Measurements from ENCODE around the gene GNAQ. TPM values are rescaled to one million over a fixed set of nuclear protein-coding genes. Genes with fewer than 3 reads are reported as not detected.

Gene GNAQ
- total RNA-seq, 1 donor from 2014 or later = 16.2 TPM

GRCh38 chr9:77820293-77820954 lies 211.2 kb downstream of the GNAQ start:
- no peak overlapping the region for H3K4me3 ChIP-seq (ENCODE audit: low read length in 3 of 3)
- H3K9ac ChIP-seq (ENCODE audit: low read depth in 1 of 3, low read length in 3 of 3) = no peak overlapping the region
- H3K36me3 ChIP-seq (ENCODE audit: control insufficient read depth in 3 of 3, insufficient read depth in 3 of 3, low read length in 3 of 3) = no peaks in the 10 kb centered on the region
- no peaks in the 10 kb centered on the region for H3K9me3 ChIP-seq (ENCODE audit: control insufficient read depth in 3 of 3, low read length in 3 of 3)
- no peaks in the 10 kb centered on the region for H3K27me3 ChIP-seq (ENCODE audit: control insufficient read depth in 3 of 3, insufficient read depth in 3 of 3, low read length in 3 of 3)
- no peak overlapping the region for H3K27ac ChIP-seq (ENCODE audit: low read depth, low read length)
- H3K4me1 ChIP-seq (ENCODE audit: control insufficient read depth in 3 of 3, insufficient read depth in 3 of 3, low read length in 3 of 3) = peaks cover 0 to 4% (median 3%) of the 10 kb centered on the region in 3 donors

DNA sequence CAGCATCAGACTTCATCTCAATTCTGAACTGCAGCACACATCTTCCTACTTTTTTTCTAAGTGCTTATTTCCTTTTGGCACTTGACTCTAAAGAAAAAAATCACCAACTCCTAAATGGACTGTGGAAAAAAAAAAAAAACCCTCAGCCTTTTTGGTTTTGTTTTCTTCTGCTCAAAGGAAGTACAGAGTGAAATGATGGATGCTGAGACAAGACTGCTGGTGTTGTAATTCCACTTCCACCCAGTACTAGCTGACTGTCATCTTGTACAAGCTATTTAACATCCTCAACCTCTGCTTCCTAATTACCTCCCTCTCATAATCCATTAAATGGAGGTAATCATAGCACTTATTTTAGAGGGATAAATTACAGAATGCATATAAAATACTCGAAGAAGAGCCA lies 212.0 kb downstream of the GNAQ start:
- no peak overlapping the region for H3K27ac ChIP-seq (ENCODE audit: low read depth, low read length)
- no peaks in the 10 kb centered on the region for H3K27me3 ChIP-seq (ENCODE audit: control insufficient read depth in 3 of 3, insufficient read depth in 3 of 3, low read length in 3 of 3)
- H3K36me3 ChIP-seq (ENCODE audit: control insufficient read depth in 3 of 3, insufficient read depth in 3 of 3, low read length in 3 of 3) = no peaks in the 10 kb centered on the region
- no peak overlapping the region for H3K9ac ChIP-seq (ENCODE audit: low read depth in 1 of 3, low read length in 3 of 3)
- H3K9me3 ChIP-seq (ENCODE audit: control insufficient read depth in 3 of 3, low read length in 3 of 3) = no peaks in the 10 kb centered on the region
- H3K4me3 ChIP-seq (ENCODE audit: low read length in 3 of 3) = no peak overlapping the region
- H3K4me1 ChIP-seq (ENCODE audit: control insufficient read depth in 3 of 3, insufficient read depth in 3 of 3, low read length in 3 of 3) = peaks cover 0 to 4% (median 3%) of the 10 kb centered on the region in 3 donors

DNA sequence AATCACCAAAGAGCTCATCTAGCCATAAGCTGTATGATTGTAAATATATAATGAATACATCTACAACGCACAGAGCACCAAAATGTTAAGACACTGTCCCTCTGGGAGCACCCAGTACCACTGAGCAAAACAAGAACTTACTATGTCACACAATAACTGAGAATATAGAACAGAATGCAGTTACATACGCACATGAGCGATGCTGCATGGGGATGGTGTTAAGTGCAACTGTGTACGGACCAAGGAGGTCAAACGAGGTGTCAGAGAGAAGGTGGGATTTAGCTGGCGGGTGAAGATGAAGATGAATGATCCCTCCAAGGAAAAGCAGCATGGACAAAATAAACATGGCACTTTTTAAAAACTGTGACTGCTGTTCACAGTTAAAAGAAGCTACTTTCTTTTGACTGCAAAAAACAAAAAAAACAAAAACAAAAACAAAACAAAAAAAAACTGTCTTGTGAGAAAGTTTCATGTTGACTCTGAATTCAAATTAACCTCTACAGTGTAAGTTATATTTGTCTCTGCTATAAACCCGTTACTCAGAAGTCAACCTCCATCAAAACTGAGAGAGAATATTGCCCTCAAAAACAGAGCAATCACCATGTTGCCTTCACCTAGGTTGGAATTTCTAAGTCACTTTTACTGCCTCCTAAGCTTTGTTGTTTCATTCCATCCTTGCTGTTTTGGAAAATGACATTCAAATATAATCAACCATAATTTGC lies 213.9 kb downstream of the GNAQ start:
- Histone ChIP-seq H3K4me3 (ENCODE audit: low read length in 3 of 3) (no peak overlapping the region), H3K36me3 (ENCODE audit: control insufficient read depth in 3 of 3, insufficient read depth in 3 of 3, low read length in 3 of 3) (peaks cover 0 to 3% (median 0%) of the 10 kb centered on the region in 3 donors), H3K27me3 (ENCODE audit: control insufficient read depth in 3 of 3, insufficient read depth in 3 of 3, low read length in 3 of 3) (no peaks in the 10 kb centered on the region), H3K27ac (ENCODE audit: low read depth, low read length) (no peak overlapping the region), H3K4me1 (ENCODE audit: control insufficient read depth in 3 of 3, insufficient read depth in 3 of 3, low read length in 3 of 3) (peaks cover 0 to 4% (median 3%) of the 10 kb centered on the region in 3 donors), H3K9ac (ENCODE audit: low read depth in 1 of 3, low read length in 3 of 3) (no peak overlapping the region), H3K9me3 (ENCODE audit: control insufficient read depth in 3 of 3, low read length in 3 of 3) (no peaks in the 10 kb centered on the region)

DNA sequence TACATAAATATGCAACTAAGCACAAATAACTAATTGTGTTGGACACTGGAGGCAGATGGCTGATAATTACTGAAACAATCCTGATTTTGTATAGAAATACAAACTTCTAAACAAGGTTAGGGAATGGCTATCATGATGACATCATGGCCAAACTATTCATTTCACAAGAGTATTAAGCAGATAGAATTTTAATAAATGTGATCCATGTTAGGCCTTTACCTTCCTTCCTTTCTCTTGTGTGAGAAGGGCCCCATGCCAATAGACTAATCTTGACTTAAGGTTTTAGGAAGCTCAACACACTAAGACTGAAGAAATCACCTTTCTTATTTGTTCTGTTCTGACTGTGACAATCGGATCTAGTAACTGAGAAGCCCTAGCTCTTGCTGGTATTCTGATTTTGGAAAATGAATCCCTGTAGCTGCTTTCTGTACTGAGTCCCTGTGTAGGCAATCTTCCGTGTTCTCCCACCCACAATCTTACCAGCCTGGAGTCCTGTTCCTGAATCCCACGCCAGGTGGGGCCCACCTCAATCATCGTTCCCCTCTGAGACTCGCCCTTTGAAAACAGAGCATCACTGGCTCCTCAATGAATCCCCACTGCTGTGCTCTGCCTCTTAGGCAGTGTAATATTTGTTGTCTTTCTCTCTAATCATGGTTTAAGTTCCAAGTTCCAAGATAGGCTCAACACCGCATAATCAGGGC lies 214.8 kb downstream of the GNAQ start:
- no peak overlapping the region for H3K27ac ChIP-seq (ENCODE audit: low read depth, low read length)
- no peaks in the 10 kb centered on the region for H3K9me3 ChIP-seq (ENCODE audit: control insufficient read depth in 3 of 3, low read length in 3 of 3)
- H3K9ac ChIP-seq (ENCODE audit: low read depth in 1 of 3, low read length in 3 of 3) = no peak overlapping the region
- no peak overlapping the region for H3K4me3 ChIP-seq (ENCODE audit: low read length in 3 of 3)
- peaks cover 0 to 3% (median 0%) of the 10 kb centered on the region in 3 donors for H3K4me1 ChIP-seq (ENCODE audit: control insufficient read depth in 3 of 3, insufficient read depth in 3 of 3, low read length in 3 of 3)
- H3K36me3 ChIP-seq (ENCODE audit: control insufficient read depth in 3 of 3, insufficient read depth in 3 of 3, low read length in 3 of 3) = peaks cover 0 to 3% (median 0%) of the 10 kb centered on the region in 3 donors
- no peaks in the 10 kb centered on the region for H3K27me3 ChIP-seq (ENCODE audit: control insufficient read depth in 3 of 3, insufficient read depth in 3 of 3, low read length in 3 of 3)

DNA sequence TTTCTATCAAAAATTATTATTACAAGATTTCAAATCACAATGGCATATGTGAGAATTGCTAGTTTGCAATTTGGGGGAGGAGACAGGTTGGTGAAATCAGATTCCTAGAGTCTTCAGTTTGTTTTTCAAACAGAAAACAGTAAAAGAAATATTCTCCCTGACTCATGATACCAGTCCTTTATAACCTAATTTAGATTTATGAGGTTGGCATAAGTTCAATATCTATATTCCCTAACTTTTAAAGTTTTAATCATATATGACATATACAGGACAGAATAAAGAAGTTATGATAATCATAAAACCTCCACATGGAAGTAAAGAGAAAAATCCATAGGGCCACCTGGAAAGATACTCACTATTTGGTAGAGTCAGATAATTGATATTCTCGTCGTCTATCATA lies 216.4 kb downstream of the GNAQ start:
- H3K9ac ChIP-seq (ENCODE audit: low read depth in 1 of 3, low read length in 3 of 3) = no peak overlapping the region
- peaks cover 0 to 3% (median 0%) of the 10 kb centered on the region in 3 donors for H3K36me3 ChIP-seq (ENCODE audit: control insufficient read depth in 3 of 3, insufficient read depth in 3 of 3, low read length in 3 of 3)
- H3K4me1 ChIP-seq (ENCODE audit: control insufficient read depth in 3 of 3, insufficient read depth in 3 of 3, low read length in 3 of 3) = peaks cover 0 to 3% (median 0%) of the 10 kb centered on the region in 3 donors
- H3K4me3 ChIP-seq (ENCODE audit: low read length in 3 of 3) = no peak overlapping the region
- no peaks in the 10 kb centered on the region for H3K9me3 ChIP-seq (ENCODE audit: control insufficient read depth in 3 of 3, low read length in 3 of 3)
- H3K27ac ChIP-seq (ENCODE audit: low read depth, low read length) = no peak overlapping the region
- H3K27me3 ChIP-seq (ENCODE audit: control insufficient read depth in 3 of 3, insufficient read depth in 3 of 3, low read length in 3 of 3) = no peaks in the 10 kb centered on the region

DNA sequence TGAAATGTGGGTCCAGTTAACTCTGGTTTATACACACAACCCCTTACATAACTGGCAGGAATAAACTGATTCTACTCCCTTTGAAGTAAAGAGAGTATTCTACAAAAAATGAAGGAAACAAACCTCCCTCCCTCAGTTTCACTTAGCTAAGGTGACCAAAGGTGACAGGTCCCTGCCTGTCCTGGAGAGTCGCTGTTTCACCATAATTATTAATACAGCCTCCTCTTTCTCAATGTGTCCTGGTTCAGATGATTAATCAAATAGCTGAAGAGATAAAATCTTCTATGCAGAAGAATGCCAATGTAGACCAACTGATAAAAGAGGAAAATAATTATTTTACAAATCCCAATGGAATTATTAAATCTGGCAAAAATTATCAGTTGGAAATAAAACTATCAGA lies 219.8 kb downstream of the GNAQ start:
- Histone ChIP-seq H3K27me3 (ENCODE audit: control insufficient read depth in 3 of 3, insufficient read depth in 3 of 3, low read length in 3 of 3) (no peaks in the 10 kb centered on the region), H3K9ac (ENCODE audit: low read depth in 1 of 3, low read length in 3 of 3) (no peak overlapping the region), H3K36me3 (ENCODE audit: control insufficient read depth in 3 of 3, insufficient read depth in 3 of 3, low read length in 3 of 3) (peaks cover 0 to 3% (median 0%) of the 10 kb centered on the region in 3 donors), H3K4me1 (ENCODE audit: control insufficient read depth in 3 of 3, insufficient read depth in 3 of 3, low read length in 3 of 3) (peaks cover 0 to 7% (median 0%) of the 10 kb centered on the region in 3 donors), H3K9me3 (ENCODE audit: control insufficient read depth in 3 of 3, low read length in 3 of 3) (no peaks in the 10 kb centered on the region), H3K27ac (ENCODE audit: low read depth, low read length) (no peak overlapping the region), H3K4me3 (ENCODE audit: low read length in 3 of 3) (no peak overlapping the region)

- H3K36me3 ChIP-seq (ENCODE audit: control insufficient read depth in 3 of 3, insufficient read depth in 3 of 3, low read length in 3 of 3) = peaks cover 0 to 3% (median 0%) of the 10 kb centered on the region in 3 donors
- no peaks in the 10 kb centered on the region for H3K9me3 ChIP-seq (ENCODE audit: control insufficient read depth in 3 of 3, low read length in 3 of 3)
- no peak overlapping the region for H3K9ac ChIP-seq (ENCODE audit: low read depth in 1 of 3, low read length in 3 of 3)
- peaks cover 0 to 13% (median 0%) of the 10 kb centered on the region in 3 donors for H3K4me1 ChIP-seq (ENCODE audit: control insufficient read depth in 3 of 3, insufficient read depth in 3 of 3, low read length in 3 of 3)
- H3K4me3 ChIP-seq (ENCODE audit: low read length in 3 of 3) = no peak overlapping the region
- H3K27me3 ChIP-seq (ENCODE audit: control insufficient read depth in 3 of 3, insufficient read depth in 3 of 3, low read length in 3 of 3) = no peaks in the 10 kb centered on the region
- no peak overlapping the region for H3K27ac ChIP-seq (ENCODE audit: low read depth, low read length)
These were observed 220.9 kb downstream of the GNAQ start for GRCh38 chr9:77810637-77811119.

- peaks cover 0 to 13% (median 0%) of the 10 kb centered on the region in 3 donors for H3K4me1 ChIP-seq (ENCODE audit: control insufficient read depth in 3 of 3, insufficient read depth in 3 of 3, low read length in 3 of 3)
- H3K9ac ChIP-seq (ENCODE audit: low read depth in 1 of 3, low read length in 3 of 3) = no peak overlapping the region
- no peaks in the 10 kb centered on the region for H3K9me3 ChIP-seq (ENCODE audit: control insufficient read depth in 3 of 3, low read length in 3 of 3)
- no peaks in the 10 kb centered on the region for H3K27me3 ChIP-seq (ENCODE audit: control insufficient read depth in 3 of 3, insufficient read depth in 3 of 3, low read length in 3 of 3)
- H3K27ac ChIP-seq (ENCODE audit: low read depth, low read length) = no peak overlapping the region
- peaks cover 0 to 3% (median 0%) of the 10 kb centered on the region in 3 donors for H3K36me3 ChIP-seq (ENCODE audit: control insufficient read depth in 3 of 3, insufficient read depth in 3 of 3, low read length in 3 of 3)
- H3K4me3 ChIP-seq (ENCODE audit: low read length in 3 of 3) = no peak overlapping the region
These were observed 221.6 kb downstream of the GNAQ start for GRCh38 chr9:77810047-77810446.

DNA sequence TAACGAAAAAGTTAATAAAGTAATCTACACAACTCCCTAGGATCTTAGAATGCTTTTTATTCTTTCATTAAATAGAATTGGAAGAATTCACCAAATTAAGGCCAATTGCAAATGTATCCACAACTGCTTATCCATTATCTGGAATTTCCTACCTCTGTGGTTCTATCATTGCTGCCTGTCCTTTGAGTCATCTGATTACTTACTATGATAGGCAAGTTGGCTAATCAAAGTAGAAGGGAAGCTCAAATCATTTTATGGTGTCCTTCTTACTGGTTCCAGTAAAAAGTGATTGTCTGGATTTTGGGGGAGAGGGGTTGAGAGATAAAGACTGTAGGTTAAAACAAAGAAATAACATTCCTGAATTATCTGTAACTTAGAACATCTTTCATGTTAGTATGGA lies 222.1 kb downstream of the GNAQ start:
- Histone ChIP-seq H3K9ac (ENCODE audit: low read depth in 1 of 3, low read length in 3 of 3) (no peak overlapping the region), H3K4me1 (ENCODE audit: control insufficient read depth in 3 of 3, insufficient read depth in 3 of 3, low read length in 3 of 3) (peaks cover 0 to 13% (median 0%) of the 10 kb centered on the region in 3 donors), H3K36me3 (ENCODE audit: control insufficient read depth in 3 of 3, insufficient read depth in 3 of 3, low read length in 3 of 3) (peaks cover 0 to 3% (median 0%) of the 10 kb centered on the region in 3 donors), H3K27me3 (ENCODE audit: control insufficient read depth in 3 of 3, insufficient read depth in 3 of 3, low read length in 3 of 3) (no peaks in the 10 kb centered on the region), H3K9me3 (ENCODE audit: control insufficient read depth in 3 of 3, low read length in 3 of 3) (no peaks in the 10 kb centered on the region), H3K27ac (ENCODE audit: low read depth, low read length) (no peak overlapping the region), H3K4me3 (ENCODE audit: low read length in 3 of 3) (no peak overlapping the region)

- H3K36me3 ChIP-seq (ENCODE audit: control insufficient read depth in 3 of 3, insufficient read depth in 3 of 3, low read length in 3 of 3) = no peaks in the 10 kb centered on the region
- no peaks in the 10 kb centered on the region for H3K27me3 ChIP-seq (ENCODE audit: control insufficient read depth in 3 of 3, insufficient read depth in 3 of 3, low read length in 3 of 3)
- H3K9ac ChIP-seq (ENCODE audit: low read depth in 1 of 3, low read length in 3 of 3) = no peak overlapping the region
- no peak overlapping the region for H3K27ac ChIP-seq (ENCODE audit: low read depth, low read length)
- H3K9me3 ChIP-seq (ENCODE audit: control insufficient read depth in 3 of 3, low read length in 3 of 3) = no peaks in the 10 kb centered on the region
- no peak overlapping the region for H3K4me3 ChIP-seq (ENCODE audit: low read length in 3 of 3)
- peaks cover 0 to 13% (median 0%) of the 10 kb centered on the region in 3 donors for H3K4me1 ChIP-seq (ENCODE audit: control insufficient read depth in 3 of 3, insufficient read depth in 3 of 3, low read length in 3 of 3)
These were observed 222.9 kb downstream of the GNAQ start for GRCh38 chr9:77808751-77809081.
